Thyroid gland (tissue), 4 donors: ENCODE results near the gene SP4.

Source experiments
- POLR2A ChIP-seq, 2 donors: fragments of 450-650 bp; IDR thresholded peaks; one replicate each; pipeline ENCODE4 v1.6.1; 2017; ENCODE audit warnings: antibody characterized with exemption in 2 of 2, mild to moderate bottlenecking in 2 of 2, moderate library complexity in 1 of 2
- TF ChIP-seq, protein P1 (sequence below), 6 experiments: fragments of 200-600 bp in 3 of 6; fragments of 450-650 bp in 3 of 6; sonication (generic) in 3 of 6; IDR thresholded peaks; one replicate each; pipeline ENCODE4 v1.5.1; 2016 to 2019; ENCODE audit warnings: antibody characterized with exemption in 6 of 6, mild to moderate bottlenecking in 2 of 6, inconsistent platforms in 1 of 6, moderate library complexity in 1 of 6

DNA sequence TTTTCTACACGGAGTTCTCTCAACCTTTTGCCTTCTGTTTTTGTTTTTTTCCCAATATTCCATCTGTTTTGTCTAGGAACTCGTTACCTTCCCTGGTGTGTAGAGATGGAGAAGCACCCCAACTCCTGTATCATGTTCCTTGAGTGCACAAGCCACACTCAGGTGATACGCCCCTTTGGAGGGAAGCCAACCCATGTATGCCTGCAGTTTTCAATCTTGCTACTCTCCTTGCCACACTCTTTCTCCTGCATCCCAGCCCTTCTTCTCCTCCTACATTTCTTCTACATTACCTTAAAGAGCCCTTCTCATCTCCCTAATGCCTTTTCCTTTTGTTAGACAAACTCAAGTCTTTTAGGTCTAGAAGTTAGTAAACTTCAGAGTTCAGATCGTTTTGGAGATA is 10.2 kb upstream of the SP4 start:
- TF ChIP-seq, protein P1, sequence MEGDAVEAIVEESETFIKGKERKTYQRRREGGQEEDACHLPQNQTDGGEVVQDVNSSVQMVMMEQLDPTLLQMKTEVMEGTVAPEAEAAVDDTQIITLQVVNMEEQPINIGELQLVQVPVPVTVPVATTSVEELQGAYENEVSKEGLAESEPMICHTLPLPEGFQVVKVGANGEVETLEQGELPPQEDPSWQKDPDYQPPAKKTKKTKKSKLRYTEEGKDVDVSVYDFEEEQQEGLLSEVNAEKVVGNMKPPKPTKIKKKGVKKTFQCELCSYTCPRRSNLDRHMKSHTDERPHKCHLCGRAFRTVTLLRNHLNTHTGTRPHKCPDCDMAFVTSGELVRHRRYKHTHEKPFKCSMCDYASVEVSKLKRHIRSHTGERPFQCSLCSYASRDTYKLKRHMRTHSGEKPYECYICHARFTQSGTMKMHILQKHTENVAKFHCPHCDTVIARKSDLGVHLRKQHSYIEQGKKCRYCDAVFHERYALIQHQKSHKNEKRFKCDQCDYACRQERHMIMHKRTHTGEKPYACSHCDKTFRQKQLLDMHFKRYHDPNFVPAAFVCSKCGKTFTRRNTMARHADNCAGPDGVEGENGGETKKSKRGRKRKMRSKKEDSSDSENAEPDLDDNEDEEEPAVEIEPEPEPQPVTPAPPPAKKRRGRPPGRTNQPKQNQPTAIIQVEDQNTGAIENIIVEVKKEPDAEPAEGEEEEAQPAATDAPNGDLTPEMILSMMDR (IDR thresholded peaks at IDR 0.05) = no peak
- TF ChIP-seq POLR2A (IDR thresholded peaks at IDR 0.05) = no peak
